Subcutaneous adipose tissue (tissue), 4 donors: ENCODE results near the gene IFIT1. TPM values are rescaled to one million over a fixed set of nuclear protein-coding genes. Genes with fewer than 3 reads are reported as not detected.

Experiments used
- total RNA-seq, 4 donors: library from RNA; depleted of rRNA; stranded (reverse); fragments of >200 nt; gene quantifications; one replicate each; pipeline ENCODE4 v1.1.0, GENCODE V29; 2016
- TF ChIP-seq, protein P1 (sequence below): fragments of 450-650 bp; IDR thresholded peaks from one replicate; pipeline ENCODE4 v1.5.1; 2016; ENCODE audit warnings: low read depth, mild to moderate bottlenecking, control low read depth, antibody characterized with exemption, moderate library complexity

IFIT1 gene, protein sequence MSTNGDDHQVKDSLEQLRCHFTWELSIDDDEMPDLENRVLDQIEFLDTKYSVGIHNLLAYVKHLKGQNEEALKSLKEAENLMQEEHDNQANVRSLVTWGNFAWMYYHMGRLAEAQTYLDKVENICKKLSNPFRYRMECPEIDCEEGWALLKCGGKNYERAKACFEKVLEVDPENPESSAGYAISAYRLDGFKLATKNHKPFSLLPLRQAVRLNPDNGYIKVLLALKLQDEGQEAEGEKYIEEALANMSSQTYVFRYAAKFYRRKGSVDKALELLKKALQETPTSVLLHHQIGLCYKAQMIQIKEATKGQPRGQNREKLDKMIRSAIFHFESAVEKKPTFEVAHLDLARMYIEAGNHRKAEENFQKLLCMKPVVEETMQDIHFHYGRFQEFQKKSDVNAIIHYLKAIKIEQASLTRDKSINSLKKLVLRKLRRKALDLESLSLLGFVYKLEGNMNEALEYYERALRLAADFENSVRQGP
- 10 to 100 TPM in 3 of 4 donors, 1 to 10 TPM in 1; 4.7 to 25.1 (median 19.6) TPM for total RNA-seq

DNA sequence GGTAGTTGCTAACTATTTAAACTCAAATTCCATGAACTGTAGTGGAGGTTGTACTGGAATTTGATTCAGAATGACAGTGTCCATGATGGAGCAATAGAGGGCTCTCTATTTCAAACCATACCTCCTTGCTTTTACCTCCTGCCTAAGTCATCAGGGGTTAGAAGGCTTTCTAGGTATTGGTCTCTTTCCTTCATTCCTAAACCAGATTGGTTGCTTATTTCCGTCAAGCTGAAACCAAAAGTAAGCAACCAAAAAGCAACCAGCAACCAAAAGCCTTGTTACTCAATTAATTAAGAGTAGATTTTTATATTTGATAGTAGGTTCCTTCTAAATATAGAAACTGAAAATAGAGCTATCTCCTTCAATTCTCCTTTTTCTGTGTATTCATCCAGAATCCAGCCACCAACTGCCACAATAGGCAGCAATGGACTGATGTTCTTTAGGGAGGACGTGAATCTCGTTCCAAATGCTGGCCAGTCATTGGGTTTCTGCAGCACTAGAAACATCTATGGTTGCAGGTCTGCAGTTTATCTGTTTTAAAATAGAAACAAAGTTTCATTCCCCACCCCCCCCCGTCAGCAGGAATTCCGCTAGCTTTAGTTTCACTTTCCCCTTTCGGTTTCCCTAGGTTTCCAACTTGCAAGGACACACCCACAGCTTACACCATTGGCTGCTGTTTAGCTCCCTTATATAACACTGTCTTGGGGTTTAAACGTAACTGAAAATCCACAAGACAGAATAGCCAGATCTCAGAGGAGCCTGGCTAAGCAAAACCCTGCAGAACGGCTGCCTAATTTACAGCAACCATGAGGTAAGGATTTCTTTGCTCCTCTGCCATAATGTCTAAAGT is at the start of gene IFIT1:
IFIT1 (plus strand) TSS at position 717 of the 850 bp plus-strand sequence; CDS start at position 807, 90 bp downstream.
- TF ChIP-seq, protein P1, sequence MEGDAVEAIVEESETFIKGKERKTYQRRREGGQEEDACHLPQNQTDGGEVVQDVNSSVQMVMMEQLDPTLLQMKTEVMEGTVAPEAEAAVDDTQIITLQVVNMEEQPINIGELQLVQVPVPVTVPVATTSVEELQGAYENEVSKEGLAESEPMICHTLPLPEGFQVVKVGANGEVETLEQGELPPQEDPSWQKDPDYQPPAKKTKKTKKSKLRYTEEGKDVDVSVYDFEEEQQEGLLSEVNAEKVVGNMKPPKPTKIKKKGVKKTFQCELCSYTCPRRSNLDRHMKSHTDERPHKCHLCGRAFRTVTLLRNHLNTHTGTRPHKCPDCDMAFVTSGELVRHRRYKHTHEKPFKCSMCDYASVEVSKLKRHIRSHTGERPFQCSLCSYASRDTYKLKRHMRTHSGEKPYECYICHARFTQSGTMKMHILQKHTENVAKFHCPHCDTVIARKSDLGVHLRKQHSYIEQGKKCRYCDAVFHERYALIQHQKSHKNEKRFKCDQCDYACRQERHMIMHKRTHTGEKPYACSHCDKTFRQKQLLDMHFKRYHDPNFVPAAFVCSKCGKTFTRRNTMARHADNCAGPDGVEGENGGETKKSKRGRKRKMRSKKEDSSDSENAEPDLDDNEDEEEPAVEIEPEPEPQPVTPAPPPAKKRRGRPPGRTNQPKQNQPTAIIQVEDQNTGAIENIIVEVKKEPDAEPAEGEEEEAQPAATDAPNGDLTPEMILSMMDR, result no peak

DNA sequence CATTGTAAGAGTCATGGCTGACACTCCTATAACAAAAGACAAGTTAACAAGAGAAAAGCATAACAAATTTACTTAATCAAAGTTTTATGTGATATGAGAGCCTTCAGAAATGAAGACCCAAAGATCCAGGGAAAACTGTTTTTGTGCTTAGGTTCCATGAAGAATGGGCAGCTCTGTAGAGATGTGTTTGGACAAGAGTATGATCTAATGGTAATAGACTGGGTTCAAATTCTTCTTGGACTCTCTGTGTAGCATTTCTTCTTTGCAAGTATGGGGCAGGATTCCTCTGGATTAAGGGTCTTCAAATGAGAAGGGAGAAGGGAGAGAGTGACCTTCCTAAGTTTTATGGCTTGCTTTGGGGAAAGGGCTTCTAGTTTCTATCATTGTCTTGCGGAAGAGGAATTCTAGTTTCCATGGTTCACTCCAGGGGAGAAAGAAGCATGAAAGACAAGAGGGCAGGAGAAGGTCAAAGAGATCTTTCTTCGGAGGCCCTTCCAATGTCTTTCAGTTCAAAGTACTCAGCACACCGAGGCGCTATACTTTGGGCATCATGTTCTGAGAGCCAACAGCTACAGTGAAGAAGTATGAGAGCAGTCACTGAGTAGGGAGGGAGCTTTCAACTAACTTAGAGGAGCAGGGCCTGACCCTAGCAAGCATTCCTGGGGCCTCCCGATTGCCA is 49.2 kb upstream of the IFIT1 start:
- TF ChIP-seq, protein P1, result no peak

DNA sequence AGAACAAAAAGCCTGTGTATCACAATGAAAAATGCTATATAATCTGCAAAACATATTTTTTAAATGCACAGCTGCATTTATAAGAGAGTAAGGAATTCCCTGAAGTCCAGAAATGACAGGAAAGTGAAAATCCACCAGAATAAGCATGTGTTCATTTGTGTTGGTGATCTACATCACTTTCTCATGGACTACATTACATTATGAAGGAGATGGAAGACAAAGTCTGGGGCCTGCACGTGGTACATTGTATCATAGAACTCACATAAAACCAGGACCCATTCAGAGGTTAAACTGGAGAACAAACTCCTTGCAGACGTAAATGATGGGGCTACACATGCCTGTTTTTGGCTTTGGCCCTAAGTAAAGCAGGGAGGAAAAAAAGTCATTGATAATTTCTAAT is 48.3 kb upstream of the IFIT1 start:
- TF ChIP-seq, protein P1, result no peak

DNA sequence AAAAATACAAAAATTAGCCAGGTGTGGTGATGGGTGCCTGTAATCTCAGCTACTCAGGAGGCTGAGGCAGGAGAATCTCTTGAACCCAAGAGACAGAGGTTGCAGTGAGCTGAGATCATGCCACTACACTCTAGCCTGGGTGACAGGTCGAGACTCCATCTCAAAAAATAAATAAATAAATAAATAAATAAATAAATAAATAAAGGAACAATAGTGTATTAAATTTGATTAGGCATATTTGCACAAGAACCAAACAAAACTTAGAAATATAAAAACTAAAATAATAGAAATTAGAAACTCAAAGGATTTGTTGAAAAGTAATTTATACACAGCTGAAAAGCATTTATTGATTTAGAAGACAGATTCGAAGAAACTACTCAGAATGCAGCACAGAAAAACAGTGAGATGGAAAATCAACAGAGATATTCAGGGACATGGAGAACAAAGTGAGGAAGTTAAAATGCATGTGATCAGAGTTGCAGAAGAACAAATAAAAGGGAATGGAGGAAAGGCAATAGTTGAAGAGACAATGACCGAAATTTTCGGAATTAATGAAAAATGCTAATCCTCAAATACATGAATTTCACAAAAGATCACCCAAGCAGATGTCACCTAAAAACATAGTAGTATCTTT is 46.9 kb upstream of the IFIT1 start:
- TF ChIP-seq, protein P1, result no peak

DNA sequence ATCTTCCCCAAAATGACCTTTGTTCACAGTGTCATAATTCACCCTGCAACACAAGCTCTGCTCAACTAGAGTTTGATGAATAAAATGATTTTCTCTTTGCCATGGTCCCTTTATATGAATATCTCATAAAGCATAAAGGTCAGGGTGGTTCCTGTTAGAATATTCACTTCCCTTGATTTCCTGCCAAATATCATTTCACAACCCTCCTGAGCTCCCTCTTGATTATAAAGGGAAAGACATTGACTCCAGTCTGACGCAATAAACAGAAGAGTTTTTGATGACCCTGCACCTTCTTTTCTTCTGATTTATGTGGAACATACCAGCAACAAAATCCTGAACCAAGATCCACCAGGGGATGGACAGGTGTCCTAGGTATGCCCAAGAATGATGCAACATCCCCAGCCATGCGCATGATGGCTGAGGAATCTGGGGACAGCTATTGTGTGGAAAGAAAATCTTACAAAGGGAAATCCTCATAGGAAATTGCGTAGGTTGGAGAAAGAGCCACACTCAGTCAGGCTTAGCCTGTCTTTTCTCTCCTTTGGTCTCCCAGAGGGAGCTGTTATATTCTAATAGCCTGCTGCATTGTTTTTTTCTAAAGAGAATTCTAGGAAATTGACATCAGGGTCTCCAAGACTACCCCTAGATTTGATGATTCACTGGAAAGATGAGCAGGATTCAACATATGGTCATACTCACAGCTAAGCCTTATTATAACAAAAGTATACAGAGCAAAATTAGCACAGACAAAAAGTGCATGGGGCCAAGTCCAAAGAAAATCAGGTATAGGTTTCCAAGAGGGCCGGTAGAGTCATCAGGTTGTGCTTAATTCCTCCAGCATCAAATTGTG is 45.8 kb upstream of the IFIT1 start:
- TF ChIP-seq, protein P1, result no peak

DNA sequence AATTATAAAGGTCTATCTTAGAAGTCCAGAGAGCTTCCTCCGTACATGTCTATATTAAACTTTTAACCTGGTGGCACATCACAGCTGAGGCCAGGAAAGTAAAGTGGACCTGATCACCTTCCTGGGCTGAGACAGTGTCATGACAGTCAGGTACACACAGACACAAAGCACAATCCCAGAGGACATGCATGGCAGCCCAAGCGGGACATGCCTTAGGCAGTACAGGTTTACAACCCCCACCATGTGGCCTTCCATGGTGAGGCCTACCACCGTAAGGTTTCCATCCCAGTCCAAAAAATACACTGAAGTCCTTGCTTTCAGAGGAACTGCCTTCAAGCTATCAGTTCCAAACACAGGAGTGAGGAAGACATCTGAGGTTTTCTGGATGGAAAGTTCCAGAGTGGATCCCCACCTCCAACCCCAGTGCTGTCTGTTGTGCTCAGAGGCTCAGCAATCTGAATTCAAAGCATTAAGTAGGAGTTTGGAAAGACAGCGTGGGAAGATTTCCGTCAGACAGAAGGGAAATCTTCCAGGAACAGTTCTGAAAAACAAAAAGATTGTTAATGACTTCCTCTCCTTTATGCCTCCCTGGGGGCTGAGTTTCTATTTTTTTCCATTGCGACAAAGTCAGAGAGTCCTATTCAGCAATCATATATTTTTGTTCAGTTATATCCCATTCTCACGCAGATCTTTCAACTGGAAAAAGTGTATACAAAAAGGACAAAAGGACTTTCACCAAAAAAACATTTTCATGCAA is 44.5 kb upstream of the IFIT1 start:
- TF ChIP-seq, protein P1, result no peak
